ENCODE results near the gene LAP3. TPM values are rescaled to one million over a fixed set of nuclear protein-coding genes. Genes with fewer than 3 reads are reported as not detected.

LAP3 gene
- total RNA-seq, 1 experiment from 2014 or later, result 115 TPM

- DNase-seq (ENCODE audit: low read depth), result no peak
Measured at GRCh38 chr4:17616283-17616682, 39.3 kb downstream of the LAP3 start.

DNA sequence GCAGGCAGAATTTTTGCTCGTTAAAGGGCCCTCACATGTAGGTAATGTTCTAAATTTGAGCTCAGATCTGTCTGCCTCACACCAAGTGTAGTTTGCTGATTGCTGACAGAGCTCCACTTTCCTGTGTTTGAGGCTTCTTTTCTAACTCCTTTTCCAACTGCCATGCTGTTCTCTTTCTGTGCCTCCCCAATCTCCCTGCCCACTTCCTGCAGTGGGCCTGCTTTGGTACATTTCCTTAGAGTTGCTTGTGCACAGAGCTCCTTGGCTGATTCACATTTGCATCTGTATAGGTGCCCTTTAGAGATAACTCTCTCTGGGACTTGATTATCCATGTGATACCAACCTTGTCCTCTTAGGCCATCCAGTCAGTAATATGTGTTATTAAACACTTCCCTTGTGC is 41.9 kb downstream of the LAP3 start:
- DNase-seq (ENCODE audit: low read depth), result no peak

DNA sequence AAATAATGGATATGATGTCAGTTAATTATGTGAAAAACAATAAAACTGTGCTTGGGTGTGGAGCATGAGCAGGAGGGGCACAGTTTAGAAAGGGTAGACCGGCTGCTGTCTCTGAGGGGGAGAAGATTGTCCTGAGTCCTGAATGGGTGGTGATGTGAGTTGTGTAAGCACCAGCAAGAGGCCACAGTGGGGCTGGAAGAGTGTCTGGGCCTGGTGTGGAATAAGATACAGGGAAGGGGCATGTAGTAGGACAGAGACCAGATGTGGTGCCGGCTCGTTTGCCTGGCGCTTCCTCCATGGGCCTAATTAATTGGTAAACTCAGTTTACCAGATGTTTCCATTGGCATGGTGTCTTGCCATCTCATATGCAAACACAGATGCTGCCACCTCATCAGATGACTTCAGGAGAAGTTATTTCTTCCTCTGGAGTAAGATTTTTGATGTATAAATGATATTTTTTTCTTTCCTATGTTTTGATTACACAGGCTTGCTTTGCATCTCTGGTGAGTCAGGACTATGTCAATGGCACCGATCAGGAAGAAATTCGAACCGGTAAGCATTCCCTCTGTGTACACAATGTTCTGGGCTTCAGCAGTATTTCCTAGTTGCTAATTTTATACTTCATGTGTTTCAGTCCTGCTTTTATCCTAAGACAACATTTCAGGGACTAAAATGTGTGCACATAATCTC is 42.6 kb downstream of the LAP3 start:
- no peak for DNase-seq (ENCODE audit: low read depth)

GRCh38 chr4:17623451-17624001 is 46.5 kb downstream of the LAP3 start:
- no peak for DNase-seq (ENCODE audit: low read depth)

- DNase-seq (ENCODE audit: low read depth), result no peak
Measured at GRCh38 chr4:17624821-17625220, 47.8 kb downstream of the LAP3 start.

DNA sequence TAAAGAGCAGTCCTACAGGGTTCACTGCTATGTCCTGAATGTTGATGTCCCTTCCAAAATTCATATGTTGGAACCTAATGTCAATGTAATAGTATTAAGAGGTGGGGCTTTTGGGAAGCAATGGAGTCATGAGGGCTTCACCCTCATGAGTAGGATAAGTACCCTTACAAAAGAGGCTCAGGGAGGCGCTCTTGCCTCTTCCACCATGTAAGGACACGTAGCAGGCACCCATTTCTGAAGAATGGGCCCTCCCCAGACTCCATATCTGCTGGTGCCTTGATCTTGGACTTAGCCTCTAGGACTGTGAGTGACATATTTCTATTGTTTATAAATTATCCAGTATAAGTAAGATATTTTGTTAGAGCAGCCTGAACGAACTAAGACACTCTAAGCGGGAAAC is 53.2 kb downstream of the LAP3 start:
- no peak for DNase-seq (ENCODE audit: low read depth)

DNA sequence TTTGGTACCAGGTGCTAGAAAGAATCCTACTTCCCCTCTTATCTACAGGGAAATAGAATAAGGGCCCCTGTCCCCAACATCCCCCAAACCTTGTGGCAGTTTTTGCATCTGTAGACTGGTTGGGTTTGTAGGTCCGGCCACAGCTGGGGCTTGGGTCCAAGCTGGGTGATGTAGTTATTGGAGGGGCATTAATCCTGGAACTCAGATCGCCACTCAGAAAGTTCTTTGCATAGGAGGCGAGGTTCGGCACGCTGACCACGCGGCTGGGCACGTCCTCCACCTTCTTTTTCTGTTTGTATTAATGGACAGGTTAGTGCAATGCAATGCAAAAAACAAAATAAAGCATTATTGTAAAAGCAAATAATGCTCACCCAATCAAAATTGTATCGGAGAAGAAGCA is 56.6 kb downstream of the LAP3 start:
- DNase-seq (ENCODE audit: low read depth), result no peak

GRCh38 chr4:17635056-17635455 is 58.1 kb downstream of the LAP3 start:
- DNase-seq (ENCODE audit: low read depth), result no peak

DNA sequence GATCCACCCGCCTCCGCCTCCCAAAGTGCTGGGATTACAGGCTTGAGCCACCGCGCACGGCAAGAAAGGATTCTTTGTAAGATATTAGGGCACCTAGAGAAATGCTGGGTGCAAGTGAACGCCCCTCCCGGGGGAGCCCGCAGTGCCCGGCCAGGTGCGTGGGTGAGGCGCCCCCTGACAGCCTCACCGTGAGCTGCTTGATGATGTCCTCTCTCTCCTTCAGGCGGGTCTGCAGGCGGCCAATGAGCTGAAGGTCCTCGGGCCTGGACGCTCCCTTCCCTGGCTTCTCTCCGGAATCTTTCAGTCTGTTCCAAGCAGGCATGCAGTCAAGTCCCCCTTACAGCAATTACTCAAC is 59.3 kb downstream of the LAP3 start:
- DNase-seq (ENCODE audit: low read depth), result no peak

DNA sequence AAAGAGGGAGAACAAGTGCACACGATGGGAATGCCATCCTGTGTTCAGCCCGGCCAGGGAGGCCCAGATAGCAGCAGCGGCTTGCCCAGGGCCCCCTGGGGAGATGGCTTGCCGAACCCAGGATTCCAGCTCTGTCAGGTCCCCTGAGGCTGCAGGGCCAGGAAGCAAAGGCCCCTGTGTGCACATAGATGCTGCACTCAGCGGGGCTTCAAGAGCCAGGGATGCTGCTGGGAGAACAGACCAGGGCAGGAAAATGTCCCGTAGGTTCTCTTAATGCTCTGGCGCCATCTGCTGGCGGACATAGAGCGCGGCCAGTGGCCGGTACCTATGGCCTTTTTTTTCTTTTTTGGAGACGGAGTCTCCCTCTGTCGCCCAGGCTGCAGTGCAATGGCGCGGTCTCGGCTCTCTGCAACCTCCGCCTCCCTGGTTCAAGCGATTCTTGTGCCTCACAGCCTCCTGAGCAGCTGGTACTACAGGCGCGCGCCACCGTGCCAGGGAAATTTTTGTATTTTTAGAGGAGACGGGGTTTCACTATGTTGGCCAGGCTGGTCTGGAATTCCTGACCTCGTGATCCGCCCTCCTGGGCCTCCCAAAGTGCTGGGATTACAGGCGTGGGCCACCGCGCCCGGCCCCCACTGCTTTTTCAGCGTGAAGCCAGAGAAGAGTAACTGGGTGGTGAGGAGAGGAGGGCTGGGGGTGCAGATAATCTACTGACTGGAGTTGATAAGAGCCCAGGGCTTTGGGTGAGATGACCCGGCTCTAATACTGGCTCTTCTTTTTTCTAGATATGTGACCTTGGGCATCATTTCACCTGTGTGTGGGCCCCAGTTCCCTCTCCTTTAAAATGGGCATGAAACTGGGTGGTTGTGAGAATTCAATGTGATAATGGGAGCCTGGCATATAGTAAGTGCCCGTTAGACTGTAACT is 60.0 kb downstream of the LAP3 start:
- peak; percentile 66 for DNase-seq (ENCODE audit: low read depth)

GRCh38 chr4:17639136-17639535 is 62.1 kb downstream of the LAP3 start:
- no peak for DNase-seq (ENCODE audit: low read depth)

- no peak for DNase-seq (ENCODE audit: low read depth)
Measured at GRCh38 chr4:17642398-17642783, 65.4 kb downstream of the LAP3 start.

DNA sequence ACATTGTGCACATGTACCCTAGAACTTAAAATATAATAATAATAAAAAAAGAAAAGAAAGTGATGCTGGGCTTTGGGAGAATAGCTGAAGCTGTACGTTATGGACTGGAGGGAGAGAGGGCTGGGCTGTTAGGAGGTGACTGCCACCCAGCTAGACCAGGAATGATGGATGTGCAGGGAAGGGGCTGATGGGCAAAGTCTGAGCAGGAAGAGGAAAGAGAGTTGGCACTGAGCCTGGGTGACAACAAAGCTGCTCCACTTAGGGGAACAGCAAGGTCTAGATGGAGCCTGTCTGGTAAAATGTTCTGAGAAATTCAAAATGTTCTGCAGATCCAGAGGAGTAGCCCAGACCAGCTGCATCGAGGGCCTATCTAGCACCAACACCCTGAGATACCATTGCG is 69.7 kb downstream of the LAP3 start:
- no peak for DNase-seq (ENCODE audit: low read depth)

DNA sequence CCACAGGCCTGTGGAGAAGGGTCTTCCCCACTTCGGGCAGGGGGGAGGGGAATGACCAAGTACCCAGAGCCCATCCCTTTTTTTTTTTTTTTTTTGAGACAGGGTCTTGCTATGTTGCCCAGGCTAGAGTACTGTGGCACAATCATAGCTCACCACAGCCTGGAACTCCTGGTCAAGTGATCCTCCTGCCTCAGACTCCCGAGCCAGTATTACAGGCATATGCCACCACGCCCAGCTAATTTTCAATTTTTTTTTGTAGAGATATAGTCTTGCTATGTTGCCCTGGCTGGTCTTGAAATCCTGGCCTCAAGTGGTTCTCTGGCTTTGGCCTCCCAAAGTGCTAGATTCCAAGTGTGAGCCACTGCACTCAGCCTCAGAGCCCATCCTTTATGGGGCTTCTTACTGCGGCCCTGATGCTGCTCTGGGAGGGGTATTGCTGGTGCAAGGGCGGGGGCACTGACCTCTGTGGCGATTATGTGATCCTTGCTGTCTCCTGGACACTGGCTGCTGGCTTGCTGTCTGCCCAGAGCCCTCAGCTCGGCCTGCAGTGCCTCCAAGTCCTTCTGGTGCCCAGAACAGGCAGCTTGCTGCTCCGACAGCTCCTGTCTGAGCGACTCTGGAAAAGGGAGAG is 70.3 kb downstream of the LAP3 start:
- no peak for DNase-seq (ENCODE audit: low read depth)

GRCh38 chr4:17647927-17648326 is 70.9 kb downstream of the LAP3 start:
- DNase-seq (ENCODE audit: low read depth), result no peak

DNA sequence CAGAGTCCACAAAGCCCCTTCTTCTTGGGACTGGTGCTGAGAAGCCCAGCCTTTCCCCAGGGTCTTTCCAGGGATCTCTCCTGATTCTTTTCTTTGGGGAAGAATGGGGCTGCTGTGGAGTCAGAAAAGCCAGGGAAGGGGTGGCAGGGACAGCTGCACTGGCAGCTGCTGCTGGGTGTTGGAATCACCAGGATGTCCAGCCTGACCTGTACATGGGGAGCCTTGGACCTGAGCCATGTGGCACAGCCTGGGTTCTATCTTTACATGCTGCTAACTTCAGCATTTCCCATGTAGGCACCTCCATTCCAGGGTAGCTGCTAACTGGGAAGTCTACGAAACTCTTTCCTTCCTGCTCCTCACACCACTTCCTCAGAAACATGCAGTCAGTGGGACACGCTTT is 73.4 kb downstream of the LAP3 start:
- no peak for DNase-seq (ENCODE audit: low read depth)

DNA sequence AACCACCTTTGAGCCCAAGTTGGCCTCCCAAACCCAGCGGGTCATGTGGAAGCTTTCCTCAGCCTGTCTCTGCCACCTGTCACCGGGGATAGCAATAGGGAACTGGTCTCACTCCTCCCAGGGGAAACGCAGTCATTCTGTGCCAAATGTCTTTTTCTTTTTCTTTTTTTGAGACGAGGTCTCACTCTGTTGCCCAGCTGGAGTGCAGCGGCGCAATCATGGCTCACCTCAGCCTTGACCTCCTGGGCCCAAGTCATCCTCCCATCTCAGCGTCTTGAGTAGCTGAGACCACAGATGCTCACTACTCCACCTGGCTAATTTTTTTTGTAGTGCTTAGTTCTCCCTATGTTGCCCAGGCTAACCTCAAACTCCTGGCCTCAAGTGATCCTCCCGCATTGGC is 77.7 kb downstream of the LAP3 start:
- no peak for DNase-seq (ENCODE audit: low read depth)

DNA sequence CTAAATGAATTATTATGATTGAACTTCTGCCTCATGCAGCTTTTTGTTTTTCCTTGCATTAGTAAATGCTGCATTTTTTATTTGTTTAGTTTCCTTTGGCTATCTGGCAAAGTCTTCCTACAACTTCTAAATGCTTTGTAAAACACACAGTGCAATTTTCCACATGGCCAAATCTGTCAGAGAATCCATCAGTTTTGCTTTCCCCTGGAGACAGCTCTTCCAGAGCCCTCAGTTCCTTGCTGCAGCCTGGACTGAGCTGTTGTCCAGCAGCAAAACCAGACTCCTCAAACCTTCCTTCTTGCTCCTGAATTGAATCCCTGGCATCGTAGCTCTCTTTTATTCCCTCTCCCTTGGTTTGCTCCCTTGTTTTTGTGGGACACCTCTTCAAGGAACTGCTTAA is 80.1 kb downstream of the LAP3 start:
- no peak for DNase-seq (ENCODE audit: low read depth)

All from RPMI7951 (cell line).